Measurements from ENCODE around the gene SEMA5A. TPM values are rescaled to one million over a fixed set of nuclear protein-coding genes. Genes with fewer than 3 reads are reported as not detected.

The SEMA5A gene
- total RNA-seq, 2 experiments from 2014 or later = not detected

DNA sequence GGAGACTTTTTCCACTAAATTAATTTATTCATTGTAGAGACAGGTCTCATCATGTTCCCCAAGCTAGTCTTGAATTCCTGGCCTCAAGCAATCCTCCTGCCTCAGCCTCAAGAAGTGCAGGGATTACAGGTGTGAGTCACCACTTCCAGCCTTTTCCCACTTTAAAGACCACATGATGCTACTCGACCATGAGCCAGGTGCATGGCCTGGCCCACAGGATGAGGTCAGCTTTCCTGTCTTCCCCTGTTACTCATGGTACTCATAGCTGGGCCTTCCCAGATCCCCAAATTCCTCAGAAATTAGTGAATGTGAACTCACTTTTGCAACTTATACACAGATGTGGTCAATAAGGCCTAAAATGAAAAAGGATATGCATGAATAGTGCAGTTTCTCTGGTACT is 395.9 kb downstream of the SEMA5A start:
- no peak for DNase-seq
- no peak overlapping the region for H3K4me3 Mint-ChIP-seq
- H3K27ac Mint-ChIP-seq = no peak overlapping the region
- no peaks in the 10 kb centered on the region for H3K9me3 Mint-ChIP-seq
- H3K4me1 Mint-ChIP-seq (ENCODE audit: low read depth) = no peaks in the 10 kb centered on the region
- CTCF ChIA-PET = interaction anchor here (0.6 kb wide), 1 partner anchor 97 kb away, joined by 6 read pairs; no protein-coding TSS in a partner anchor
- H3K36me3 Mint-ChIP-seq (ENCODE audit: low read depth) = no peaks in the 10 kb centered on the region
- no peaks in the 10 kb centered on the region for H3K27me3 Mint-ChIP-seq (ENCODE audit: low read depth)
- intact Hi-C loops (cut with micrococcal nuclease) = loop anchor here (10.0 kb wide), 1 partner anchor 395 kb away; the partner anchor contains the start of gene SEMA5A

GRCh38 chr5:9148242-9148641 is 397.6 kb downstream of the SEMA5A start:
- Mint-ChIP-seq H3K27ac (no peak overlapping the region), H3K9me3 (no peaks in the 10 kb centered on the region), H3K27me3 (ENCODE audit: low read depth) (no peaks in the 10 kb centered on the region), H3K4me1 (ENCODE audit: low read depth) (no peaks in the 10 kb centered on the region), H3K36me3 (ENCODE audit: low read depth) (no peaks in the 10 kb centered on the region), H3K4me3 (no peak overlapping the region)
- no peak for DNase-seq
- CTCF ChIA-PET = no interaction called here
- intact Hi-C loops (cut with micrococcal nuclease) = no loop called here

DNA sequence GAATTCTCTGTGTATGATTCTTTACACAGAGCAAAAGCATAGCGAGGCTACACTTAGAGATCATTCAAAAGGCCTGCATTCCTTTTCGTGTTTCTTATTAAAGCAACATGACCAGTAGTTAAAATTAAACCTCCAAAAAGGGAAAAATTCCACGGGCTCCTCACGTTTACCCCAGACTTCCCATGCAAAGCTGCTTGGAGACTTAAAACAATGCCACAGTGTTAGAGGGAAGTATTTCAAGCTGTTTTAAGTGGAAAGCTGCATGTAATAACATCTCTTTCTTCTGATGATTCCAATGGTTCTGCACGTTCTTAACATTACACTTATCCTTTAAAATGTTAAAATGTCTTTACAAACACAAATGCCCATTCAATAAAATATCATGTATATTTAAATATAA is 405.2 kb downstream of the SEMA5A start:
- Mint-ChIP-seq H3K36me3 (ENCODE audit: low read depth) (no peaks in the 10 kb centered on the region), H3K27me3 (ENCODE audit: low read depth) (no peaks in the 10 kb centered on the region), H3K4me1 (ENCODE audit: low read depth) (no peaks in the 10 kb centered on the region), H3K9me3 (peaks cover 2% of the 10 kb centered on the region), H3K27ac (no peak overlapping the region), H3K4me3 (no peak overlapping the region)
- CTCF ChIA-PET = no interaction called here
- no peak for DNase-seq
- intact Hi-C loops (cut with micrococcal nuclease) = no loop called here

DNA sequence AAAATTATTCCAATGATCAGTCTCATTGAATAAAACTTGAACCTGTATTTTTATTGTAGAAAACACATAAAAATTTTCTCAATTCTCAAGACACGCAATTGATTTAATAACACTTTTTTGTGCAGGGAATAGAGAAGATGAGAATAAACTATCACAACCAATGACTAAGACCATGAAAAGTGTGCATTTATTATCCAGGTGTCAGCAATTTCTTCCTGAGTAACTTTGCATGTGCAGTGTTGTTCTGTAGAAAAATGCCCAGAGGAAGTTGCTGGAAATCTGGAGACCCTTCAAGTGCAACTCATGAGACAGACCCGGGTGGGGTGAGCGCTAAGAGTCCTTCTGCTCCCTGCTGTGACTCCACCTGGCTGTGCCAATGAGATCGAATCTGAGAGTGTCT is 405.7 kb downstream of the SEMA5A start:
- no peaks in the 10 kb centered on the region for H3K27me3 Mint-ChIP-seq (ENCODE audit: low read depth)
- DNase-seq = no peak
- H3K27ac Mint-ChIP-seq = no peak overlapping the region
- no peaks in the 10 kb centered on the region for H3K36me3 Mint-ChIP-seq (ENCODE audit: low read depth)
- intact Hi-C loops (cut with micrococcal nuclease) = no loop called here
- CTCF ChIA-PET = no interaction called here
- peaks cover 2% of the 10 kb centered on the region for H3K9me3 Mint-ChIP-seq
- no peaks in the 10 kb centered on the region for H3K4me1 Mint-ChIP-seq (ENCODE audit: low read depth)
- H3K4me3 Mint-ChIP-seq = no peak overlapping the region

GRCh38 chr5:9139344-9139743 is 406.5 kb downstream of the SEMA5A start:
- no peak for DNase-seq
- Mint-ChIP-seq H3K27me3 (ENCODE audit: low read depth) (no peaks in the 10 kb centered on the region), H3K27ac (no peak overlapping the region), H3K4me3 (no peak overlapping the region), H3K4me1 (ENCODE audit: low read depth) (no peaks in the 10 kb centered on the region), H3K9me3 (peaks cover 2% of the 10 kb centered on the region), H3K36me3 (ENCODE audit: low read depth) (no peaks in the 10 kb centered on the region)
- intact Hi-C loops (cut with micrococcal nuclease) = no loop called here
- CTCF ChIA-PET = no interaction called here

DNA sequence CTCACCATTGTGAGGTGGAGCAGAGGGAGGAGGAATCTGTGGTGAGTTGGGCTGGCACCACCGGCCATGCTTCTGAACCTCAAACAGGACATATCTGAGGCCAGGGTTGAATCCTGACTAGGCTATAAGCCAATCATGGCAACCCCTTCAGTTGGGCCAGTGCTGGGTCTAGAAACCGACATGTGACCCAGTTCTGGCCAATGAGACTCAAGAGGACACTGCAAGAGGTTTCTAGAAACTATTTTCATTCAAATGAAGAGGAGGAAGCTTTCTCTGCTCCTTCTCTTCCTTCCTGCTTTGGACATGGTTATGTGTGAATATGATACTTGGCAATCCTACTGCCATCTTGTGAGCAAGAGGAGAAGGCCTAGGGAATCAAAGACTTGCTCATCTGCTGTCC is 417.7 kb downstream of the SEMA5A start:
- intact Hi-C loops (cut with micrococcal nuclease) = no loop called here
- CTCF ChIA-PET = no interaction called here
- Mint-ChIP-seq H3K36me3 (ENCODE audit: low read depth) (no peaks in the 10 kb centered on the region), H3K9me3 (no peaks in the 10 kb centered on the region), H3K27ac (no peak overlapping the region), H3K4me1 (ENCODE audit: low read depth) (no peaks in the 10 kb centered on the region), H3K27me3 (ENCODE audit: low read depth) (no peaks in the 10 kb centered on the region), H3K4me3 (no peak overlapping the region)
- DNase-seq = no peak

GRCh38 chr5:9126490-9126889 is 419.4 kb downstream of the SEMA5A start:
- intact Hi-C loops (cut with micrococcal nuclease) = no loop called here
- no peaks in the 10 kb centered on the region for H3K4me1 Mint-ChIP-seq (ENCODE audit: low read depth)
- no peak for DNase-seq
- no peaks in the 10 kb centered on the region for H3K27me3 Mint-ChIP-seq (ENCODE audit: low read depth)
- no peak overlapping the region for H3K4me3 Mint-ChIP-seq
- H3K27ac Mint-ChIP-seq = no peak overlapping the region
- no peaks in the 10 kb centered on the region for H3K9me3 Mint-ChIP-seq
- CTCF ChIA-PET = no interaction called here
- H3K36me3 Mint-ChIP-seq (ENCODE audit: low read depth) = no peaks in the 10 kb centered on the region

GRCh38 chr5:9125852-9126251 is 420.0 kb downstream of the SEMA5A start:
- intact Hi-C loops (cut with micrococcal nuclease) = no loop called here
- Mint-ChIP-seq H3K27me3 (ENCODE audit: low read depth) (no peaks in the 10 kb centered on the region), H3K4me1 (ENCODE audit: low read depth) (no peaks in the 10 kb centered on the region), H3K36me3 (ENCODE audit: low read depth) (no peaks in the 10 kb centered on the region), H3K9me3 (no peaks in the 10 kb centered on the region), H3K27ac (no peak overlapping the region), H3K4me3 (no peak overlapping the region)
- CTCF ChIA-PET = no interaction called here
- DNase-seq = no peak

DNA sequence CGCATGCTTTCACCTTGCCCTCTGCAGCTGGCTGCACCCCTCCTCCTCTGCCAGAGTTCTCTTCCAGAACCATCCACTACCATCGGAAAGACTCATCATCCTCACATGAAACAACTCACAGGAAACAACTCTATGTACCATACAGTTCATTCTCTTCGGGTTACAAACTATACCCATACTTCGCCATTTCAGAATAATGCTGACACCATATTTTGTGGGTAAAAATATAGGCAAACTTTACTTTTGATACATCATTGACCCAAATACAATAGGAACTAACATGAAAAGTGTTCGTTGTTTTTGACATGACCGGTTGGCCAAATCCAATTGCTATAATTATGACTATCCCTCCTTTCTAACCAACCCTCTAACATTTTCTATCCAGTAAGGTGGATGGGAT is 421.0 kb downstream of the SEMA5A start:
- Mint-ChIP-seq H3K4me3 (no peak overlapping the region), H3K27me3 (ENCODE audit: low read depth) (no peaks in the 10 kb centered on the region), H3K36me3 (ENCODE audit: low read depth) (no peaks in the 10 kb centered on the region), H3K9me3 (no peaks in the 10 kb centered on the region), H3K27ac (no peak overlapping the region), H3K4me1 (ENCODE audit: low read depth) (no peaks in the 10 kb centered on the region)
- CTCF ChIA-PET = no interaction called here
- DNase-seq = no peak
- intact Hi-C loops (cut with micrococcal nuclease) = no loop called here

- Mint-ChIP-seq H3K9me3 (no peaks in the 10 kb centered on the region), H3K36me3 (ENCODE audit: low read depth) (no peaks in the 10 kb centered on the region), H3K4me1 (ENCODE audit: low read depth) (no peaks in the 10 kb centered on the region), H3K27me3 (ENCODE audit: low read depth) (no peaks in the 10 kb centered on the region), H3K4me3 (no peak overlapping the region), H3K27ac (no peak overlapping the region)
- intact Hi-C loops (cut with micrococcal nuclease) = no loop called here
- CTCF ChIA-PET = interaction anchor here (0.6 kb wide), 1 partner anchor 421 kb away, joined by 3 read pairs; no protein-coding TSS in a partner anchor
- DNase-seq = no peak
These were observed 421.8 kb downstream of the SEMA5A start for GRCh38 chr5:9124071-9124470.

DNA sequence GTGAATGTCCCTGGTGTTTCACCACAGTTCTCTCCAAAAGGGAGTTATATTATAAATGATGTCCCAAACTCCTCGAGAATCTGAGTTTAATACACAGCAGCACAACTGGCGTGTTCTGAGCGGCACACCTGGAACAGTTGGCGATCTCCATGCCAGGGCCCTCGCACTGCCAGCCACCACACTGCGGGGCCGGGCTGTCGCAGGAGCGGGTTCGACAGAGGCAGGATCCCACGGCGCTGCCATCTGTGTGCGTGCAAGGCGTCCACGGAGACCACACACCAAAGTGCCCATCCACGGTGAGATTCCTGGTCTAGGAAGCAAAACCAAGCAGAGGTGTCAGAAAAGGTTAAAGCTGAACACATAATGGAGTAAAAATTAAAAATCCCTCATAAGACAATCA is 423.3 kb downstream of the SEMA5A start:
- Mint-ChIP-seq H3K4me1 (ENCODE audit: low read depth) (no peaks in the 10 kb centered on the region), H3K4me3 (no peak overlapping the region), H3K36me3 (ENCODE audit: low read depth) (no peaks in the 10 kb centered on the region), H3K27ac (no peak overlapping the region), H3K27me3 (ENCODE audit: low read depth) (no peaks in the 10 kb centered on the region), H3K9me3 (no peaks in the 10 kb centered on the region)
- DNase-seq = no peak
- intact Hi-C loops (cut with micrococcal nuclease) = no loop called here
- CTCF ChIA-PET = no interaction called here

- Mint-ChIP-seq H3K9me3 (no peaks in the 10 kb centered on the region), H3K27me3 (ENCODE audit: low read depth) (no peaks in the 10 kb centered on the region)
These were observed 424.3 kb downstream of the SEMA5A start for GRCh38 chr5:9121597-9121996.

GRCh38 chr5:9118852-9119251 is 427.0 kb downstream of the SEMA5A start:
- Mint-ChIP-seq H3K4me3 (no peak overlapping the region), H3K27ac (no peak overlapping the region), H3K27me3 (ENCODE audit: low read depth) (no peaks in the 10 kb centered on the region), H3K4me1 (ENCODE audit: low read depth) (no peaks in the 10 kb centered on the region), H3K9me3 (no peaks in the 10 kb centered on the region), H3K36me3 (ENCODE audit: low read depth) (no peaks in the 10 kb centered on the region)
- CTCF ChIA-PET = no interaction called here
- no peak for DNase-seq
- intact Hi-C loops (cut with micrococcal nuclease) = no loop called here

More at GRCh38 chr5:9121597-9121996, 424.3 kb downstream of the SEMA5A start:
- H3K4me1 Mint-ChIP-seq (ENCODE audit: low read depth) = no peaks in the 10 kb centered on the region
- CTCF ChIA-PET = no interaction called here
- no peak for DNase-seq
- no peaks in the 10 kb centered on the region for H3K36me3 Mint-ChIP-seq (ENCODE audit: low read depth)
- intact Hi-C loops (cut with micrococcal nuclease) = no loop called here
- H3K4me3 Mint-ChIP-seq = no peak overlapping the region
- H3K27ac Mint-ChIP-seq = no peak overlapping the region

- H3K27me3 Mint-ChIP-seq (ENCODE audit: low read depth) = no peaks in the 10 kb centered on the region
- H3K4me3 Mint-ChIP-seq = no peak overlapping the region
- H3K27ac Mint-ChIP-seq = no peak overlapping the region
- H3K36me3 Mint-ChIP-seq (ENCODE audit: low read depth) = no peaks in the 10 kb centered on the region
- CTCF ChIA-PET = no interaction called here
- no peaks in the 10 kb centered on the region for H3K9me3 Mint-ChIP-seq
- intact Hi-C loops (cut with micrococcal nuclease) = no loop called here
- DNase-seq = no peak
- no peaks in the 10 kb centered on the region for H3K4me1 Mint-ChIP-seq (ENCODE audit: low read depth)
These were observed 430.8 kb downstream of the SEMA5A start for GRCh38 chr5:9115093-9115492.
